A549 treated with AZD9567 at 1 μM for 4 hours (cell line): ENCODE results near the gene CELF4. TPM values are rescaled to one million over a fixed set of nuclear protein-coding genes. Genes with fewer than 3 reads are reported as not detected.

Experiments used
- total RNA-seq: library from RNA; stranded (reverse); fragments of 200-300 nt; extraction: Qiagen RNA extraction; gene quantifications from 5 replicates; pipeline ENCODE4 v1.2.3, GENCODE V29; 2022; ENCODE audit not compliant: insufficient read depth

The CELF4 gene
- total RNA-seq = 0.07 TPM in 1 of 5 replicates, not detected in the others

GRCh38 chr18:37565101-37565976 is at the start of gene CELF4:
Gene CELF4 (minus strand): TSS chr18:37565798.

